ENCODE data around the gene PEX7.
"Not testable (repeated sequence)": the region's sequence is repeated elsewhere in the genome, so short reads cannot be mapped to it uniquely, and the experiment has no call there.

PEX7 gene, protein sequence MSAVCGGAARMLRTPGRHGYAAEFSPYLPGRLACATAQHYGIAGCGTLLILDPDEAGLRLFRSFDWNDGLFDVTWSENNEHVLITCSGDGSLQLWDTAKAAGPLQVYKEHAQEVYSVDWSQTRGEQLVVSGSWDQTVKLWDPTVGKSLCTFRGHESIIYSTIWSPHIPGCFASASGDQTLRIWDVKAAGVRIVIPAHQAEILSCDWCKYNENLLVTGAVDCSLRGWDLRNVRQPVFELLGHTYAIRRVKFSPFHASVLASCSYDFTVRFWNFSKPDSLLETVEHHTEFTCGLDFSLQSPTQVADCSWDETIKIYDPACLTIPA

DNA sequence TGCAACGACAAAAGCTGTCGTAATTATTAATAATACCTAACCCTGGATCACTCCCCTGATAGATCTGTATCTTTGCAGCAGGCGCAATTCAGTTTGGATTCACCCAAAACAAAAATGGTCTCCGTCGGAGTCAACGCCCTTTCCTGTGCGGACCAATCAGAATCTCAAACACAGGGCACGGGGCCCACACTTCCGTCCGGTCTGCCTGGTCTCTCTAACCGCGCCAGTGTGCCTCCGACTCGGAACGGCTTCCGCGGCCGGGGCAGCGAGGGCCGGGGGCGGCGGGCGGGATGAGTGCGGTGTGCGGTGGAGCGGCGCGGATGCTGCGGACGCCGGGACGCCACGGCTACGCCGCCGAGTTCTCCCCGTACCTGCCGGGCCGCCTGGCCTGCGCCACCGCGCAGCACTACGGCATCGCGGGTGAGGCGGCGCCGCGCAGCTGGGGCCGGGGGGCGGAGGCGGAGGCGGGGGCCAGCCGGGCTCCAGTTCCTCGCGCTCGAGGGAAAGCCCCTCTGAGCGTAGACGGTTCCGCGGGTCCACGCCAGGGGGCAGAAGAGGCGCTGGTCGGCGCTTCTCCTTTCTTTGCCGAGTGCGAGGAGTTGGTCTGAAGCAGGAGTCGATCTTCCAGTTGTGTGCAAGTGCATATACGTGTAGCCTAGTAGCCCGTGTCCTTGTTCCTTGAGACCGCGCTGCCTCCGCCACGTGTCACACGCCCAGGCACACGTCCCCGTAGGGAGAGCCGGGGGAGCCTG is at the start of gene PEX7:
TSS of gene PEX7 (plus strand) at position 217 of the 752 bp plus-strand sequence. CDS start at position 291, 74 bp downstream.
- peak; percentile 90 to 94 for DNase-seq

- no peak for DNase-seq
Measured at GRCh38 chr6:136772685-136773472, 49.5 kb upstream of the PEX7 start.

GRCh38 chr6:136773473-136773796 is 49.0 kb upstream of the PEX7 start:
- DNase-seq = no peak

GRCh38 chr6:136774228-136775041 is 48.0 kb upstream of the PEX7 start:
- DNase-seq = no peak

DNA sequence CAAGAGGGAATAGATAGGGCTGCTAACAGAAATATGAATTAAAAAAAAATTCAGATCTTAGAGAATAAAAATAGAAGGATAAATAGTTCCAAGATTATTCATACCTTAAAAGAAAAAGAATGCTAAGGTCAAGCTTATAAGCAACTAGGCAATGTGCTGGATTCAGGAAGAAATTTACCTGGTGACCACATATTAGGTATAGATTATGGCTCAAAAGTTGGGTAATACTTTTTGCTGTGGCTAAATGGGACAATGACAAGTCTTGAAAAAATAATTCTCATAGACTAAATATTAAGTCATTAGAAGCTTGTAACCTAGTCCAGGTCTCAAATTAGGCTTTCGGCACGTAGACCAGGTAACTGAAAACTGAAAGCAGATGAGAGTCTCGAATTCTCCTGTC is 47.3 kb upstream of the PEX7 start:
- no peak for DNase-seq

DNA sequence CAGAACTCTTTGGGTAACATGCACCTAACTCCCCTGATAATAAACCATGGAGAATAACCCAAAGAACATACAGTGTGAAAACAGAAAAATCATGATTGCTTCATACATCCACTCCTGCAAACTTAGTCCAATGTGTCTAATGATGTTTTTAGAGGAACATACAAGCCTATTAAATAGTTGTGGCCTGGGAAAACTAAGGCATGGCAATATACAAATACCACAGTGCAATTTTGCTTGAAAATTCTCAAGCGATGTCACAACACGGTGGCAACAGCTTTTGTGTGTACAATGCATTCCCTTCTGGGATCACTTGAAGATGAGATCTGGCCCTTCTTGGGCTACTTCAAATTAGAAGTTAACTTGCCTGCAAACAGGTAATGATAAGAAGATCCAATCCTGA is 46.8 kb upstream of the PEX7 start:
- no peak for DNase-seq

GRCh38 chr6:136777651-136778050 is 44.7 kb upstream of the PEX7 start:
- no peak for DNase-seq

GRCh38 chr6:136779682-136780081 is 42.7 kb upstream of the PEX7 start:
- DNase-seq = no peak

GRCh38 chr6:136780972-136781371 is 41.4 kb upstream of the PEX7 start:
- no peak for DNase-seq

- no peak for DNase-seq
Measured at GRCh38 chr6:136782021-136782770, 40.2 kb upstream of the PEX7 start.

DNA sequence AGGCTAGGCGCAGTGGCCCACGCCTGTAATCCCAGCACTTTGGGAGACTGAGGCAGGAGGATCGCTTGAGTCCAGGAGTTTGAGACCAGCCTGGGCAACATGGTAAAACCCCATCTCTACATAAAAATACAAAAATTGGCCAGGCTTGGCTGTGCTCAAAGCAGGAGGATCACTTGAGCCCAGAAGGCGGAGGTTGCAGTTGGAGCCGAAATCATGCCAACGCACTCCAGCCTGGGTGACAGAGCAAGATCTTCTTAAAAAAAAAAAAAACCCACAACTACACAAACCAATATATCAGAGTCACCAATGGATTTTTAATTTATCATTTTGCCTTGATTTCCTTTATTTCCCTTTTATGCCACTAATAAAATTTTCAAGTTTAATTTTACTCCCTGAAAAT is 39.4 kb upstream of the PEX7 start:
- no peak for DNase-seq

DNA sequence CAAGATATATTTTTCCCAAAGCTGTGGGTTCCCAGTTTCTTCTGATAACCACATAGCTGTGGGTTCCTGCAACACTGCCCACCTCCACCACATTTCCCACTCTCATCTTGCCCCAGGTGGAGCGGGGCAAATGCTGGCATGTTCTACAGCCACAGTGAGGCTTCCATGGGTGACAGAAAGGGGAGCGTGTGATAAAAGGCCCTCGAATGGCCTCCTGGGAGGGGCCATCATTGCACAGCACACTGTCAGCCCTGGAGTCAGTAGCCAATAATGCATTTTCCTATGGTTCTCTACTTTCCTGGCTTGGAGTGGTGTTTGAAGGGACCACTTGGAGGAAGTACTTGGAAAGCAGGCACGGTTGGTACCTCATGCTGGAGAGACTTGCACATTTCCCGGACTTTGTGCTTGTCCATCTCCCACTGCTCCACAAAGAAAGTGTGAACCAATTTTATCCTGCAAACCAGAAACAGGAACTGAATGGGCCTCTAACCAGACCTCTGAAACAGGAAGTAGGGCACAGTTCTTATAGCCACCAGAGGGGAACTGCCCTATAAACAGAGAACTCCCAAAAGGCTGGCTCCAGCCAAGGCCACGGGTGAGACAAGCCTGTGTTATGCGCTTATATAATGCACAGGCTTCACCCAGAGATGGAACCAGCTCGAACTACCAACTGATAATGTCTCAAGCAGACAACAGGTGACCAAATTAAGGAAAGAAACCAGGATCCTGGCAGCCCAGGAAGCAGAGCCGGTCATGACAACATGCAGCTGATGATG is 38.7 kb upstream of the PEX7 start:
- no peak for DNase-seq

- DNase-seq = no peak
Measured at GRCh38 chr6:136784271-136784664, 38.1 kb upstream of the PEX7 start.

GRCh38 chr6:136784910-136785746 is 37.3 kb upstream of the PEX7 start:
- peak; percentile 51 to 61 for DNase-seq

DNA sequence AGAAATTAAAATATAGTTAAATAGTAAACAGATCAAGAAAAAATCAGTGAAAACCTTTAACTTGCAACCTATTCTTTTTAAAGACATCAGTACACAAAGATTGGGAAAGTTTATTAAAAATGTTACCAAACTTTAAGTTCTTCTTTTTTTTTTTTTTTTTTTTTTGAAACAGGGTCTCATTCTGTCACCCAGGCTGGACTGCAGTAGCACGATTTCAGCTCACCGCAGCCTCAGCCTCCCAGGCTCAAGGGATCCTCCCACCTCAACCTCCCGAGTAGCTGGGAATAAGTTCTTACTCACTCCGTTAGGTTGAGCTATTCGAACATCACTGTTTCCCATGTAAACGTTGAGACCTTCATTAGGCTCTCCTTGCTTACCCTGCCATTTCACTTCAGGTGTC is 35.7 kb upstream of the PEX7 start:
- no peak for DNase-seq

- no peak for DNase-seq
Measured at GRCh38 chr6:136787726-136788068, 34.7 kb upstream of the PEX7 start.

DNA sequence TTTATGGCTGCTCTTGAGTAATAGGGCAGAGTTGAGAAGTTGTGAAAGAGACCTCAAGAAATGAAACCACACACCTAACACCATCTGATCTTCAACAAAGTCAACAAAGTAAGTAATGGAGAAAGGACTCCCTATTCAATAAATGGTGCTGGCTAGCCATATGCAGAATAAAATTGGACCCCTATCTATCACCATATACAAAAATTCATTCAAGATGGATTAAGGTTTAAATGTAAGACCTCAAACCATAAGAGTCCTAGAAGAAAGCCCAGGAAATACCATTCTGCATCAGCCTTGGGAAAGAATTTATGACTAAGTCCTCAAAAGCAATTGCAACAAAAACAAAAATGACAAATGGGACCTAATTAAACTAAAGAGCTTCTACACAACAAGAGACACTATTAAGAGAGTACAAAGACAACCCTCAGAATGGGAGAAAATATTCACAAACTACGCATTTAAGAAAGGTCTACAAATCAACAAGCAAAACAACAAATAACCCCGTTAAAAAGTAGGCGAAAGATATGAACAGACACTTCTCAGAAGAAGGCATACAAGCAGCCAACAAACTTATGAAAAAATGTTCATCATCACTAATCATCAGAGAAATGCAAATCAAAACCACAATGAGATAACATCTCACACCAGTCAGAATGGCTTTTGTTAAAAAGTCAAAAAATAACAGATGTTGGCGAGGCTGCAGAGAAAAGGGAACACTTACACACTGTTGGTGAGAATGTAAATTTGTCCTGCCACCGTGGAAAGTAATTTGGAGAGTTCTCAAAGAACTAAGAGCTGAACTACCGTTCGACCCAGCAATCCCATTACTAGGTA is 34.1 kb upstream of the PEX7 start:
- DNase-seq = no peak

GRCh38 chr6:136789440-136789839 is 33.0 kb upstream of the PEX7 start:
- not testable (repeated sequence) for DNase-seq
